ENCODE measurements around the gene KL.

Gene KL

DNA sequence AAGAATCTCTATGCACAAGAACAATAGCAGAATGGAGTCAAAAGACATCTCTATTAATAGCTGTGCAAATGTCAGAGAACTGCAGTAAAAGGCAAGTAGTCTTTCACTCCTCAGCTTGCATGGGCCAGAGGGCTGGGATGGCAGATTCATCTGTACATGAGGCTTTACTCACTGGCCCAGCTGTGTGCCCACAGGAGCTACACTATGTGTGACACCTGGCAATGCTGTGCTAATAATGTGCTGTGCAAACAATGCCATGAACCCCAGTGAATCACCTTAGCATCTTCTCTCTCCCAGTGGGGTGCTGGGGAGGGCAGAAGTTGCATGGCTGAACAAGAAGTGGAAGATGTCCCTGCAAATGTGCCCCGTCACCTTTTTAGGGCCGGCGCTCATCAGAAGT lies 73.1 kb downstream of the KL start:
- H3K9me3 ChIP-seq (ENCODE audit: control insufficient read depth in 5 of 5, low read length in 5 of 5) = no peaks in the 10 kb centered on the region
- H3K4me1 ChIP-seq (ENCODE audit: control insufficient read depth in 5 of 5, insufficient read depth in 5 of 5, low read length in 5 of 5) = peaks cover 0 to 18% (median 0%) of the 10 kb centered on the region in 5 donors
- no peak overlapping the region for H3K27ac ChIP-seq (ENCODE audit: low read depth, low read length)

DNA sequence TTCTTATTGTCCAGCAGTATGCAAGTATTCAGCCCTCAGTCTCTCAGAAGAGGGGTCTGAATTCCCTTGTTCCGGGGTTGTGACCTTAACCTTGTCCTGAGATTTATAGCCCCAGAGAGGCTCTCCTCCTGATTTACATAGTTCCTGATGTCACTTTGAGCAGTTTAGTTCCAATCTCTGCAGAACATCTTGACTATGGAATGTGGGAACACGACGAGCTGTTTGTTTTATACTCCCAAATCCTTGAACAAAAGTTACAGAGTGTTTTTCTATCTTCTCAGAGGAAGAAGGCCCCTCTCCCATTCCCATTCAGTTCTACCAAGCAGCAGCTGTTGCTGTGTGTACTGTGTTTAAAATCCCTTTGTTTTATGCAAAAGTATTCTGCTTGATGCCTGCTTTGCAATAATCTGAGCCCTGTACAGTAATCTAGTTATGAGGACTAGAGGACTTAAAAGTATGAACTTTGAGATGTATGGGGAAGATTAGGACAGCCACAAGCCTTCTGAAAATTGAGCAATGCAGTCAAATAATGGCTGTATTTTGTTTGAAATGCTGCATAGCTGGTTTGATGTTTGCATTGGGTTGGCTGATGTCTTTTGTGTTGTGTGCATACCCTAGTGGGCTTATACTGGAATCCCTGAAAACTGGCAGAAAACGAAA lies 74.7 kb downstream of the KL start:
- H3K4me1 ChIP-seq (ENCODE audit: control insufficient read depth in 5 of 5, insufficient read depth in 5 of 5, low read length in 5 of 5) = peaks cover 0 to 18% (median 0%) of the 10 kb centered on the region in 5 donors
- H3K27me3 ChIP-seq (ENCODE audit: control insufficient read depth in 5 of 5, insufficient read depth in 4 of 5, low read length in 5 of 5) = no peaks in the 10 kb centered on the region
- H3K9me3 ChIP-seq (ENCODE audit: control insufficient read depth in 5 of 5, low read length in 5 of 5) = no peaks in the 10 kb centered on the region
- no peak overlapping the region for H3K4me3 ChIP-seq (ENCODE audit: low read depth in 1 of 5, low read length in 5 of 5)
- H3K36me3 ChIP-seq (ENCODE audit: control insufficient read depth in 5 of 5, insufficient read depth in 5 of 5, low read length in 5 of 5) = no peaks in the 10 kb centered on the region
- no peak overlapping the region for H3K9ac ChIP-seq (ENCODE audit: low read length in 5 of 5)
- H3K27ac ChIP-seq (ENCODE audit: low read depth, low read length) = no peak overlapping the region

More for the DNA sequence above, 73.1 kb downstream of the KL start:
- no peak overlapping the region for H3K9ac ChIP-seq (ENCODE audit: low read length in 5 of 5)
- no peaks in the 10 kb centered on the region for H3K36me3 ChIP-seq (ENCODE audit: control insufficient read depth in 5 of 5, insufficient read depth in 5 of 5, low read length in 5 of 5)
- H3K27me3 ChIP-seq (ENCODE audit: control insufficient read depth in 5 of 5, insufficient read depth in 4 of 5, low read length in 5 of 5) = no peaks in the 10 kb centered on the region
- H3K4me3 ChIP-seq (ENCODE audit: low read depth in 1 of 5, low read length in 5 of 5) = no peak overlapping the region

DNA sequence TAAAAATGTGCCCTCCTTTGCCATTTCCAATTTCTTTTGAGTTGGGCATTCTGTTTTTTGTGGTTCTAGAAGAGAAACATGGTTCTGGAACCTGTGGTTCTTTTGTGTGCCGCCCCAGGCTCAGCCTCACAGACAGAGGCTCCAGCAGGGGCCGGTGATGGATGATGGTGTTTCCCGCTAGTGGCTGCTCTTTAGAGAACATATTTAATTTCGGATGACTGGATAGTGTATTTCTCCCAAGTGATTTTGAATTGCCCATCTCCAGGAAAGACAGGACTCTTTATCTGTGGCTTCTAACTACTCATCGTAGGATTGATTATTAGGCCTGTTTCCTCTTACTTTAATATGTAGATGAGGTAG lies 75.2 kb downstream of the KL start:
- no peak overlapping the region for H3K4me3 ChIP-seq (ENCODE audit: low read depth in 1 of 5, low read length in 5 of 5)

DNA sequence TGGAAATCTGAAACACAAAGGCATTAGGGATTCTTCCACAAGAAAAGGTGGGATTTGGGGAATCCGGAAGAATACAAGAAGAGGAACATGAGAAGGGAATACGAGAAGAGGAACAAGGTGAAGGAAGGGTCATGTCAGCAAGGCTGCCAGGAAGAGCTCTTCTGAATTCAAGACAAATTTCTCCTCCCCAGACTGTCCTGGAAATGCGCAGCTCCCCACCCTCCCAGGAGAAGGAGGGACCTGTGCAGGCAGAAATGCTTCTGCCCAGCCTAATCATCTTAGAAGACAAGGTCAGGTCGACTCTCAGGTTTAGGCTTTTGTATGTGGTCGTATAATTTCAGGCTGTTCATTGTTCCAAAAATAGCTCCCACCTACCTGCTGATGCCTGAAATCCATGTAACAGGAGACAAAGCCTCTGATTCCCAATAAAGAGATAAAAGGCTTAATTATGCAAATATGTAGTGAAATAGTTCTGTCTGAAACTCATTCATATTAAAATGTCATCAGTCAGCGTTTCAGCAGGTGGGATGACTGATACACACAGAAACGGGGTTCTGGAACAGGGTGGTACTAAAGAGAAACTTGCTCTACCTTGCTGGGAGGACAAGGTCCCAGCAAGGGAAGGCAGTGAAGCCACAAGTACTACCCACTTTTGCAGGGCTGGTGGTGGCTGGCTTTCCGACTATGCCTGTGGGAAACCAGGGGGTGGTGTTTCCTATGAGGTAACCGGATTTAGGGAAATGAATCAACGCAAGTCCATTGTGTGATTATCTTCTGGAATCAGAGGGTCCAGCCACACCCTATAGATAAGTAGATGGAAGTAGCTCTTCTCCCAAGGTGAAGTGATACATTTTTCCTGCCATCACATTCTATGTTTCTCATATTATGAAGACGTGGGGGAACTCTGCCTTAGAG lies 76.1 kb downstream of the KL start:
- Histone ChIP-seq H3K27ac (ENCODE audit: low read depth, low read length) (no peak overlapping the region), H3K27me3 (ENCODE audit: control insufficient read depth in 5 of 5, insufficient read depth in 4 of 5, low read length in 5 of 5) (no peaks in the 10 kb centered on the region), H3K4me1 (ENCODE audit: control insufficient read depth in 5 of 5, insufficient read depth in 5 of 5, low read length in 5 of 5) (peaks cover 0 to 18% (median 0%) of the 10 kb centered on the region in 5 donors), H3K36me3 (ENCODE audit: control insufficient read depth in 5 of 5, insufficient read depth in 5 of 5, low read length in 5 of 5) (no peaks in the 10 kb centered on the region), H3K9ac (ENCODE audit: low read length in 5 of 5) (no peak overlapping the region), H3K4me3 (ENCODE audit: low read depth in 1 of 5, low read length in 5 of 5) (no peak overlapping the region), H3K9me3 (ENCODE audit: control insufficient read depth in 5 of 5, low read length in 5 of 5) (no peaks in the 10 kb centered on the region)

More for the DNA sequence above, 75.2 kb downstream of the KL start:
- H3K4me1 ChIP-seq (ENCODE audit: control insufficient read depth in 5 of 5, insufficient read depth in 5 of 5, low read length in 5 of 5) = peaks cover 0 to 18% (median 0%) of the 10 kb centered on the region in 5 donors
- H3K9me3 ChIP-seq (ENCODE audit: control insufficient read depth in 5 of 5, low read length in 5 of 5) = no peaks in the 10 kb centered on the region
- H3K36me3 ChIP-seq (ENCODE audit: control insufficient read depth in 5 of 5, insufficient read depth in 5 of 5, low read length in 5 of 5) = no peaks in the 10 kb centered on the region
- H3K9ac ChIP-seq (ENCODE audit: low read length in 5 of 5) = no peak overlapping the region
- H3K27ac ChIP-seq (ENCODE audit: low read depth, low read length) = no peak overlapping the region
- no peaks in the 10 kb centered on the region for H3K27me3 ChIP-seq (ENCODE audit: control insufficient read depth in 5 of 5, insufficient read depth in 4 of 5, low read length in 5 of 5)

DNA sequence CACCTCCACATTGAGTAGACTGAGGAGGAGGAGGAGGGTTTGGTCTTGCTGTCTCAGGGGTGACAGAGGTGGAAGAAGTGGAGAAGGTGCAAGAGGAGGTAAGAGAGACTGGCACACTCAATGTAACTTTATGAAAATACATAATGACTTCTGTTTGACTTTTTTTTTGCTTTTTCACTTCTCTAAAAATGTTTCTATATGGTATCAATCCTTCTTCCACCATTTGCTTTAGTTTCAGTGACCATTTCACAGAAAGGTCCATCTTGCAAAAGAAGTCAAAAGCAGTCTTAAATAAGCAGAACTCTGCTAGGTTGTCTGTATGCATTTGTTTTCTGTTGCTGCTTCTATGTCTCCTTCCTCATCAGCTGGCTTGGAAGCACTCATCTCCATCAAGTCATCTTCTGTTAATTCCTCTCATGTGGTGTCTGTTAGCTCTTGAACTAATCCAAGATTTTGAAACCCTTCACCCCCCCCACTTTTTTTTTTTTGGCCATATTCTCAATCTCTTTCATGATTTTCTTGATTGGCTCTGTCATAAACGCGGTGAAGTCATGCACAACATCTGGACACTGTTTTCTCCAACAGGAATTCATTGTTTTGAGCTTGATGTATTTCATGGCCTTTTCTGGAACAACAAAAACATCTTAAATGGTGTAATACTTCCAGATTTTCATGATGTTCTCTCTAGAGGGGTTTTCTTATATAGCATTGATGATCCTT lies 80.8 kb downstream of the KL start:
- Histone ChIP-seq H3K27me3 (ENCODE audit: control insufficient read depth in 5 of 5, insufficient read depth in 4 of 5, low read length in 5 of 5) (no peaks in the 10 kb centered on the region), H3K36me3 (ENCODE audit: control insufficient read depth in 5 of 5, insufficient read depth in 5 of 5, low read length in 5 of 5) (no peaks in the 10 kb centered on the region), H3K27ac (ENCODE audit: low read depth, low read length) (no peak overlapping the region), H3K9ac (ENCODE audit: low read length in 5 of 5) (no peak overlapping the region), H3K4me3 (ENCODE audit: low read depth in 1 of 5, low read length in 5 of 5) (no peak overlapping the region), H3K4me1 (ENCODE audit: control insufficient read depth in 5 of 5, insufficient read depth in 5 of 5, low read length in 5 of 5) (peaks cover 0 to 12% (median 0%) of the 10 kb centered on the region in 5 donors), H3K9me3 (ENCODE audit: control insufficient read depth in 5 of 5, low read length in 5 of 5) (peaks cover 0 to 4% (median 3%) of the 10 kb centered on the region in 5 donors)

DNA sequence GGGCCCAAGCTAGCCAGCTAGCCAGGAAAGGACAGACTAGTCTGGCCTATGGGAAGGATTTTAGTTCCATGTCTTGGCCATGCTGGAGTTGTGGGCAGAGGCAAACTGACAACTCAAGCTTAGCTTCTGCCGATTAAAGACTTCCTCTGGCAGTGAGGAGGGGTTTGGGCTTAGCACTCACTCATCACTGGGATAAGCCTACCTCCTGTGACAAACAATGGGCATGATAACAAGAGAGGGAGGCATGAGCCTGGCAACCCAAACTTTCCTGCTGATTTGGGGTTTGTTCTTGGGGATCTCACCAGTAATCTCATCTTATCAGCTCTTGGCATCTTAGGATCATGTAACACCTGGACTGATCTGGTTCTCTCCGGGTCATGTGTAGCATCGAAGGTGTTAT lies 83.6 kb downstream of the KL start:
- peaks cover 0 to 4% (median 3%) of the 10 kb centered on the region in 5 donors for H3K9me3 ChIP-seq (ENCODE audit: control insufficient read depth in 5 of 5, low read length in 5 of 5)
- no peaks in the 10 kb centered on the region for H3K27me3 ChIP-seq (ENCODE audit: control insufficient read depth in 5 of 5, insufficient read depth in 4 of 5, low read length in 5 of 5)
- H3K4me1 ChIP-seq (ENCODE audit: control insufficient read depth in 5 of 5, insufficient read depth in 5 of 5, low read length in 5 of 5) = no peaks in the 10 kb centered on the region
- H3K27ac ChIP-seq (ENCODE audit: low read depth, low read length) = no peak overlapping the region
- peaks cover 4 to 11% (median 9%) of the 10 kb centered on the region in 5 donors for H3K36me3 ChIP-seq (ENCODE audit: control insufficient read depth in 5 of 5, insufficient read depth in 5 of 5, low read length in 5 of 5)
- H3K4me3 ChIP-seq (ENCODE audit: low read depth in 1 of 5, low read length in 5 of 5) = no peak overlapping the region
- H3K9ac ChIP-seq (ENCODE audit: low read length in 5 of 5) = no peak overlapping the region

DNA sequence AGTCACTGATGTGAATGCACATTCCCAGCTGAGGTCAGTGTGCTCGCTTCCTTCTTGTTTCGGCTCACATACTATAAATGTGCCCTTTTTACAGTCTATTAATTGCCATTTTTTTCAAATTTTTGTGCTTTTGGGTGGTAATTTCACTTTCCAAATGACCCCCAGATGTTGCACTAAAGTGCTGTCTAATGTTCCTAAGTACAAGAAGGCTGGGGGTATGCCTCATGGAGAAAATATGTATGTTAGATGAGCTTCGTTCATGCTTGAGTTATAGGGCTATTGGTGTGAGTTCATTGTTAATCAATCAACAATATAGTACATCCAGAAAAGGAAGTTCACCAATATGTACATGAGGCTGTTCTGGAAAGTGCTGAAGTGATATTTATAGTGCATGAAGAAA lies 84.7 kb downstream of the KL start:
- Histone ChIP-seq H3K9ac (ENCODE audit: low read length in 5 of 5) (no peak overlapping the region), H3K4me1 (ENCODE audit: control insufficient read depth in 5 of 5, insufficient read depth in 5 of 5, low read length in 5 of 5) (peaks cover 0 to 3% (median 0%) of the 10 kb centered on the region in 5 donors), H3K36me3 (ENCODE audit: control insufficient read depth in 5 of 5, insufficient read depth in 5 of 5, low read length in 5 of 5) (peaks cover 14 to 21% (median 15%) of the 10 kb centered on the region in 5 donors), H3K4me3 (ENCODE audit: low read depth in 1 of 5, low read length in 5 of 5) (no peak overlapping the region), H3K27ac (ENCODE audit: low read depth, low read length) (no peak overlapping the region), H3K27me3 (ENCODE audit: control insufficient read depth in 5 of 5, insufficient read depth in 4 of 5, low read length in 5 of 5) (no peaks in the 10 kb centered on the region), H3K9me3 (ENCODE audit: control insufficient read depth in 5 of 5, low read length in 5 of 5) (peaks cover 0 to 4% (median 3%) of the 10 kb centered on the region in 5 donors)

DNA sequence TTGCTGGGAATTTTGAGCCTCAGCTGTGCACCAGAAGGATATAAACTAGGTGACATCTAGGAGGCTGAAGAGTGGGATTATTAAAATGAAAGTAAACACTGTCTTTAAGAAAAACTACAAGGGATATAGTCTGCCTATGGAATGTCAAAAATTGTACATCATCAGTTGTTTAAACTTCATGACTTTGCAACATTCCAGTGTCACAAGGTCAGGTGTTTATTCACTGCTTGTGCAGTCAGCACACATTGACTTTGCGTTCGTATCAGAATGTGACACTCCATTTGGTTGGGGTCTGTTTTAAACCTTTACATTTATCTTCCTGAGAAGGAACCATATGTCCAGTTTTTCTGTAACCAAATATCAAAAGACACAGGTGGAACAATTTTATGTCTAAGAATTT lies 85.6 kb downstream of the KL start:
- Histone ChIP-seq H3K27ac (ENCODE audit: low read depth, low read length) (no peak overlapping the region), H3K4me1 (ENCODE audit: control insufficient read depth in 5 of 5, insufficient read depth in 5 of 5, low read length in 5 of 5) (peaks cover 0 to 5% (median 0%) of the 10 kb centered on the region in 5 donors), H3K9ac (ENCODE audit: low read length in 5 of 5) (no peak overlapping the region), H3K27me3 (ENCODE audit: control insufficient read depth in 5 of 5, insufficient read depth in 4 of 5, low read length in 5 of 5) (no peaks in the 10 kb centered on the region), H3K9me3 (ENCODE audit: control insufficient read depth in 5 of 5, low read length in 5 of 5) (peaks cover 0 to 4% (median 3%) of the 10 kb centered on the region in 5 donors), H3K36me3 (ENCODE audit: control insufficient read depth in 5 of 5, insufficient read depth in 5 of 5, low read length in 5 of 5) (peaks cover 17 to 30% (median 24%) of the 10 kb centered on the region in 5 donors), H3K4me3 (ENCODE audit: low read depth in 1 of 5, low read length in 5 of 5) (no peak overlapping the region)

DNA sequence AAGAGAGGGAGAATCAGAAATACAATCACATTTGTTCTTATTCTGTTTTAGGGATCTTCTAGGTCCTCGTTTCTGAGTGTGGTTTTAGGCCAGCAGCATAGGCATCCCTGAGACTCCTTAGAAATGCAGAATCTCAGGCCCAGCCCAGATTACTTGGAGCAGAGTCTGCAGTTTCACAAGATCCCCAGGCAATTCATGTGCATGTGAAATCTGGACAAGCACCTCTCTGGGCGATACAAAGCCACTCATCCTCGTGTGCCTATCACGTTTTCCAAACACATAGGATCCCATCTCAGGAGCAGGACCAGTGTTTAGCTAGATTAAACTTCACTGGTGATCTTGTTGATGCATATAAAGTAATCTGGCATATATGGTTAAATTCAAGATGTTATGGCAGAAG lies 87.2 kb downstream of the KL start:
- Histone ChIP-seq H3K27me3 (ENCODE audit: control insufficient read depth in 5 of 5, insufficient read depth in 4 of 5, low read length in 5 of 5) (no peaks in the 10 kb centered on the region), H3K9me3 (ENCODE audit: control insufficient read depth in 5 of 5, low read length in 5 of 5) (peaks cover 0 to 3% (median 0%) of the 10 kb centered on the region in 5 donors), H3K9ac (ENCODE audit: low read length in 5 of 5) (no peak overlapping the region), H3K4me3 (ENCODE audit: low read depth in 1 of 5, low read length in 5 of 5) (no peak overlapping the region), H3K4me1 (ENCODE audit: control insufficient read depth in 5 of 5, insufficient read depth in 5 of 5, low read length in 5 of 5) (peaks cover 0 to 6% (median under 1%) of the 10 kb centered on the region in 5 donors), H3K27ac (ENCODE audit: low read depth, low read length) (no peak overlapping the region), H3K36me3 (ENCODE audit: control insufficient read depth in 5 of 5, insufficient read depth in 5 of 5, low read length in 5 of 5) (peaks cover 17 to 46% (median 35%) of the 10 kb centered on the region in 5 donors)
